KOPT-K1 (cell line): ENCODE results near the gene ARHGEF28.

Experiments
- H3K27ac ChIP-seq: fragments of 200-600 bp; sonication (generic); 2 replicates; pipeline ENCODE4 v1.5.1; 2016; ENCODE audit warnings: antibody characterized with exemption, mild to moderate bottlenecking, low read depth, low read length; ENCODE audit not compliant: poor library complexity, severe bottlenecking
- H3K36me3 ChIP-seq: fragments of 200-600 bp; sonication (generic); 2 replicates; pipeline ENCODE4 v1.5.1; 2017; ENCODE audit warnings: antibody characterized with exemption, mild to moderate bottlenecking, low read length, moderate library complexity; ENCODE audit not compliant: insufficient read depth
- H3K9me3 ChIP-seq: fragments of 200-600 bp; sonication (generic); 2 replicates; pipeline ENCODE4 v1.5.1; 2017; ENCODE audit warnings: antibody characterized with exemption, low read length, mild to moderate bottlenecking; ENCODE audit not compliant: insufficient read depth, poor library complexity, severe bottlenecking

The ARHGEF28 gene

GRCh38 chr5:73780302-73781080, 154.5 kb downstream of the ARHGEF28 start:
- Histone ChIP-seq H3K9me3 (no peaks in the 10 kb centered on the region), H3K27ac (no peak overlapping the region), H3K36me3 (no peaks in the 10 kb centered on the region)

DNA sequence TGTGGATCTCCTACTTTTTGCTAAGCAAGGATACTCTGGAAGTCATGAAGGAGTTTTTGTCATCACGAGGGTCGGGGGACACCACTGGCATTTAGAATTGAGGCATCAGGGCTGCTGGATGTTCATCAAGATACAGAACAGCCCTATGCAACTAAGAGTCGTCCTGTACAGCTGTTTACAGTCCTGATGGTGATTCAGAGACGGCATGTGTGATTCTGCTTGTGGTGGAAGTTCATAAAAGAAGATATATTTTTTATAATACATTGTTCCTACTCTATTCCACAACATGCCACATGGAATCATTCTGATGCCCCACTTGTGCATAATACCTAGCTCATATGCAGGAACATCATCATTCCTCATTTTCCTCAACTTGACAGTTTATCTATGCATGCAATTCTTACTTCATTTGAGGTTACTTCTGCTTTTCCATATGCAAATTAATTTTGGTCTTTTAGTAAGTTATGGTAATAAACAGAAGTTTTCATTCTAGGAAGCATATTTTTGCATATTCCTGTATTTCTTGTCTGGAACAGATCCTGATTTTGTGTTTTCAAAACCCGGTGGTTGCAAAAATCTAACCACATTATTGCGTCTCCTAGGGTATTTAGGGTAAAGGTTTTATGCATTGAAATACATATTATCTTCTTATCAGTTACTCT, 155.2 kb downstream of the ARHGEF28 start:
- Histone ChIP-seq H3K36me3 (no peaks in the 10 kb centered on the region), H3K27ac (no peak overlapping the region), H3K9me3 (no peaks in the 10 kb centered on the region)

GRCh38 chr5:73783828-73784227, 157.8 kb downstream of the ARHGEF28 start:
- Histone ChIP-seq H3K36me3 (no peaks in the 10 kb centered on the region), H3K27ac (no peak overlapping the region), H3K9me3 (no peaks in the 10 kb centered on the region)

DNA sequence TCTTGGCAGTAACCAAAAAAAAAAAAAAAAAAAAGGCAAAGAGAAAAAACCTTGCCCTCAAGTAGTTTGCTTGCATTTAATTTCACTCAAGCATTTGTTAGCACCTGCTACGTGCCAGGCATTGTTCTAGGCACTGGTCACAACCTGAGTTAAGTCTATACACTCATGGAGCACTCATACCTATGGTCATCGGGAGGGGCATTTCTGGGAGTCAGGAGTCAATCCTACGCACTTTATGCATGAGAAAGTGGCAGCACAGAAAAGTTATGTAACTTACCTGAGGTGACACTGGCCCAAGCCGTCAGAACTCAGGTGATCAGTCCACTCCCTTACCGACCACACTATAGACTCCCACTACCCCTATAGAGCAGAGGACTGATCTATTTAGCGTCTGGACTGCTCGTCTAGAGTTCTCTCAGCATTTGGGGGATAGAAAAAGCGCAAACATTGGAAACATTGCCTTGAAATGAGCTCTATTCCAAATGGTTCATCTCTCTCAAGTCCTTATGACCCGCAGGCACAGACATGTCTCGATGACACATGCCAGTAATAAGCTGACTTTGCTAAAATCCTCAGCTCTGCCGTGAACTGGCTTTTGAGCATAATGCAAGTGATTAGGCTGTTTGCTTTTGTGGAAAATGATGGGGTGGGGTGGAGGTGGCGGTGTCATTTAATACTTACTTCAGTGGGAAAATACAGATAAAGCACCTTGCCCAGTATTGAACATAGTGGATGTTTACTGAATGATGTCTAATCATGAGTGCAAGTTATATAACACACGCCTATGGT, 160.2 kb downstream of the ARHGEF28 start:
- H3K27ac ChIP-seq = no peak overlapping the region
- H3K36me3 ChIP-seq = no peaks in the 10 kb centered on the region
- H3K9me3 ChIP-seq = no peaks in the 10 kb centered on the region

DNA sequence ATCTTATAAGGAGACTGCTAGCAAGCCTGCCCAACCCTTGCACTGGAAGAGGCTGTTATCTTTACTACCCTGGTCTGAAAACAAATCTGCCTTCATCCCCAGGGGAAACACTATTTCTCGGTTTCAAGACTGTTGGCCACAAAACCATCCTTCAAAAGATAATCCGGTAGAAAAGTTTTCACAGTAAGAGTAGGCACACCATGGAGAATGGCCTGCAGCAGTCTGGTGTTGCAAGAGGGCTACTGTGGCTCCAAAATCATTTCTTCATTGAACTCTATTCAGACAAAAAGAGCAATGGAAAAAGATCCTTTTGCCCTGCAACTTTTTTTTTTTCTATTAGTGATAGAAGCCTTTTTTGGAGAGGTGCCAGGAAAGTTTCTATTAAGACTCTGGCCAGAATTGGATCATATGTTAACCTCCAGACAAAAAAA, 163.9 kb downstream of the ARHGEF28 start:
- Histone ChIP-seq H3K9me3 (no peaks in the 10 kb centered on the region), H3K27ac (no peak overlapping the region), H3K36me3 (no peaks in the 10 kb centered on the region)

DNA sequence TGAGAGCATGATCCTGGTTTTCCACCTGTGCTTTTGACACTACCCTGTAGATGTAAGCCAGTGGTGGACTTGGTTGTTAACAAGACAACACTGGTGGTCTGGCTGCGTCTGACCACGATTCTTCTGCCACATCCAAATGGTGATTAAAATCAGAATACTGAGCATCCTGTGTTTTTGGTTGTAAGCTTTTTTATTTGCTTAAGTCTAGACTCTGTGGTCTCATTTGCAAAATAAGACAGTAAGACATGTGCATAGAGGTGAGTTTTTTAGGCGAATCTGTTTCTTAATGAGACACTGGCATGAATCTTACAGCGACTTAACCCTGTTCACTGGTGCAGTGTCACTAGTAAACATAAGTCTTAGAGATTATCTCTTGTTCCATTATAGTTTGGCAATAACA, 165.4 kb downstream of the ARHGEF28 start:
- H3K27ac ChIP-seq = no peak overlapping the region
- no peaks in the 10 kb centered on the region for H3K9me3 ChIP-seq
- H3K36me3 ChIP-seq = no peaks in the 10 kb centered on the region

DNA sequence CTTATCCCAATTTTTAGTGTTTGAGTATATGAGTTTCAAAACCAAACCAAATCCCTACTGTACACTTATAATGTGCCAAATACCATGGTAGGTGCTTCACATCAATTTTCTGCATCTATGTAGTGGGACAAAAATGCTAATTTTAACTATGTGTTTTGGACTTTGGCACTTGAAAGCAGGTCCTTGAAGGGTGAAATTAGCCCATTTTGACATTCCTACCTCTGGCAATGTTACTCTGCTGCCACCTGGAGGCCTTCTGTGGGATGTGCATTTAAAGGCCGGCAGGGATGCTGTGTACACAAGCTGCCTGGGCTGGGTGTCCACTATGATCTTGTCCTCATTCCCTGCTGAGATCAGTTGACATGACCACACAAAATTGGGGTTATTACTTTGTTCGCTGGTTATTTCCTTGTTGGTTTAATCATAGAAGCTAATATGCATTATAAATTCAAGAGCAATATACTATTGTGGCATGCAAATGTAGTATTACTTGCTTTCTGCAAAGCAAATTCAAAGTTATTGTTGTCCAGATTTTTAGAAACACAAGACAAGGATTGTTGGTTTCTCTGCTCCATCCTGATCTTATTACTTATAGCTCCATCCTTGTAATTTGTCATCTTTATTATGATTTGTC, 166.8 kb downstream of the ARHGEF28 start:
- Histone ChIP-seq H3K36me3 (no peaks in the 10 kb centered on the region), H3K9me3 (no peaks in the 10 kb centered on the region), H3K27ac (no peak overlapping the region)

GRCh38 chr5:73793911-73794310, 167.9 kb downstream of the ARHGEF28 start:
- no peak overlapping the region for H3K27ac ChIP-seq

GRCh38 chr5:73796164-73797131, 170.5 kb downstream of the ARHGEF28 start:
- Histone ChIP-seq H3K27ac (no peak overlapping the region), H3K36me3 (no peaks in the 10 kb centered on the region)

More at GRCh38 chr5:73793911-73794310, 167.9 kb downstream of the ARHGEF28 start:
- Histone ChIP-seq H3K9me3 (no peaks in the 10 kb centered on the region), H3K36me3 (no peaks in the 10 kb centered on the region)

DNA sequence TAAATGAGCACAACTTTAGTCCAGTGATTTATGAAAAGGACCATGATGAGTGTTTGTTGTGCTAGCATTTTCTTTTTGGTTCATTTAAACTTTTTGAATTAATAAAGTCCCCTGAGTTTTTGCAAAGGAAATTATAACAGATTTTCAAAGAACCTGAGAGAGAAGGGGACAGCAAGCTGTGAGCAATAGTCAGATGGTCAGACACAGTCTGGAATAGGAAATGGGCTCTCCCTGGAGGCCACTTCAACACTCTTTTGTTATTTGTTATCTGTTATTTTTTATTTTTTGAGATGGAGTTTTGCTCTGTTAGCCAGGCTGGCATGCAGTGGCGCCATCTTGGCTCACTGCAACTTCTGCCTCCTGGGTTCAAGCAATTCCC, 171.1 kb downstream of the ARHGEF28 start:
- H3K36me3 ChIP-seq = no peaks in the 10 kb centered on the region
- no peaks in the 10 kb centered on the region for H3K9me3 ChIP-seq

More at GRCh38 chr5:73796164-73797131, 170.5 kb downstream of the ARHGEF28 start:
- H3K9me3 ChIP-seq = no peaks in the 10 kb centered on the region

GRCh38 chr5:73799401-73799972, 173.5 kb downstream of the ARHGEF28 start:
- no peak overlapping the region for H3K27ac ChIP-seq
- no peaks in the 10 kb centered on the region for H3K36me3 ChIP-seq

More for the DNA sequence above, 171.1 kb downstream of the ARHGEF28 start:
- no peak overlapping the region for H3K27ac ChIP-seq

GRCh38 chr5:73801686-73802085, 175.7 kb downstream of the ARHGEF28 start:
- no peak overlapping the region for H3K27ac ChIP-seq
- H3K9me3 ChIP-seq = no peaks in the 10 kb centered on the region
- no peaks in the 10 kb centered on the region for H3K36me3 ChIP-seq

More at GRCh38 chr5:73799401-73799972, 173.5 kb downstream of the ARHGEF28 start:
- H3K9me3 ChIP-seq = no peaks in the 10 kb centered on the region

DNA sequence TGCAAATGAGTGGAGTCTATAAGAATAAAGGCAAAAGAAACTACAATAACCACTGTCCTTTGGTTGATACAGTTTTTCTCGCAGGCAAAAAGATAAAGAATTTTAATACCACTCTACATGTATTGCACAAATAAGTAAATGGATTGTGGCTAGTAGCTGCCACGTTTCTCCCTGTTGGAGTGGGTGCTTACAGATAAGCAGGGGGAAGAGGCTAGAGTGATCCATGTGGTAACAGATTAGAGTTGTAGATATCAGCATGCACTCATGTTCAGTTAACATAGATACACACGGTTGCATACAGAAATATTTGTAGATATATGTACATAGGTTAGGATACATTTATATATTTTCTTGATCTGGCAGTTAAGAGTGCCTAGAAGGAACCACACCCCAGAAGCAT, 179.5 kb downstream of the ARHGEF28 start:
- H3K36me3 ChIP-seq = no peaks in the 10 kb centered on the region
- H3K9me3 ChIP-seq = no peaks in the 10 kb centered on the region
- no peak overlapping the region for H3K27ac ChIP-seq

GRCh38 chr5:73808911-73809310, 182.9 kb downstream of the ARHGEF28 start:
- Histone ChIP-seq H3K27ac (no peak overlapping the region), H3K36me3 (no peaks in the 10 kb centered on the region), H3K9me3 (no peaks in the 10 kb centered on the region)
